Measurements from ENCODE around the gene MEF2D.
A peak's percentile ranks its signal among the peaks of the same experiment; 100 is the strongest.

MEF2D gene

GRCh38 chr1:156499194-156499841 is 1.3 kb downstream of the MEF2D start:
- DNase-seq: no peak

GRCh38 chr1:156498432-156499193 is 2.0 kb downstream of the MEF2D start:
- DNase-seq: no peak

GRCh38 chr1:156497743-156498431 is 2.7 kb downstream of the MEF2D start:
- DNase-seq: no peak

- no peak for DNase-seq
Observed at GRCh38 chr1:156497078-156497742, 3.4 kb downstream of the MEF2D start.

- no peak for DNase-seq
Observed at GRCh38 chr1:156496211-156496761, 4.3 kb downstream of the MEF2D start.

- DNase-seq: no peak
Observed at GRCh38 chr1:156495401-156496140, 5.0 kb downstream of the MEF2D start.

GRCh38 chr1:156494309-156494895 is 6.2 kb downstream of the MEF2D start:
- DNase-seq: no peak

- no peak for DNase-seq
Observed at GRCh38 chr1:156493742-156494141, 6.8 kb downstream of the MEF2D start.

- no peak for DNase-seq
Observed at GRCh38 chr1:156493154-156493631, 7.4 kb downstream of the MEF2D start.

GRCh38 chr1:156492591-156493080 is 7.9 kb downstream of the MEF2D start:
- no peak for DNase-seq

GRCh38 chr1:156492013-156492590 is 8.5 kb downstream of the MEF2D start:
- DNase-seq: no peak

GRCh38 chr1:156491151-156491949 is 9.2 kb downstream of the MEF2D start:
- DNase-seq: no peak

GRCh38 chr1:156490401-156491032 is 10.1 kb downstream of the MEF2D start:
- no peak for DNase-seq

GRCh38 chr1:156489935-156490293 is 10.7 kb downstream of the MEF2D start:
- no peak for DNase-seq

GRCh38 chr1:156489166-156489934 is 11.2 kb downstream of the MEF2D start:
- DNase-seq: peak; percentile 30

- no peak for DNase-seq
Observed at GRCh38 chr1:156488566-156489165, 11.9 kb downstream of the MEF2D start.

- no peak for DNase-seq
Observed at GRCh38 chr1:156487862-156488261, 12.7 kb downstream of the MEF2D start.
